Pancreas (tissue), 10 donors: ENCODE measurements around the gene POGK. TPM values are rescaled to one million over a fixed set of nuclear protein-coding genes. Genes with fewer than 3 reads are reported as not detected.
A peak's percentile ranks its signal among the peaks of the same experiment; 100 is the strongest.

Experiments
- ATAC-seq, 4 donors: fragments of 200-7000 bp; cut with Tn5 transposase; one replicate each; pipeline versions ENCODE4 v1.8.0 to v1.9.1; 2020; ENCODE audit warnings: mild to moderate bottlenecking in 4 of 4, moderate library complexity in 4 of 4
- DNase-seq, 6 donors: peaks; one replicate each; pipeline ENCODE4 v3.0.0-alpha.2; 2020
- FAIRE-seq: peaks from 2 replicates; lab custom pipeline; 2012; peaks lifted over from hg19 to GRCh38; lab: Jason Lieb, UNC
- H3K27ac ChIP-seq, 4 donors: fragments of 200-600 bp; sonication (generic); 1 replicate in 3 of 4; 2 replicates in 1 of 4; pipeline versions ENCODE4 v1.5.0 to v1.8.0; 2020
- H3K27me3 ChIP-seq, 4 donors: fragments of 200-600 bp; one replicate each; pipeline ENCODE4 v1.8.0; 2021
- H3K36me3 ChIP-seq, 3 donors: fragments of 200-600 bp; sonication (generic) in 1 of 3; one replicate each; pipeline versions ENCODE4 v1.5.0 to v1.8.0; 2020 to 2021
- H3K4me1 ChIP-seq, 3 donors: fragments of 200-600 bp; one replicate each; pipeline ENCODE4 v1.8.0; 2021
- H3K4me3 ChIP-seq, 4 donors: fragments of 200-600 bp; sonication (generic) in 2 of 4; one replicate each; pipeline versions ENCODE4 v1.5.0 to v1.8.0; 2020 to 2021
- H3K9me3 ChIP-seq, 4 donors: fragments of 200-600 bp; one replicate each; pipeline ENCODE4 v1.8.0; 2021
- WGBS, 2 donors: extraction: QIAGEN DNeasy Blood & Tissue Kit; methylation state at CpG; one replicate each; pipeline ENCODE4 v1.1.7; 2013; 5-methylcytosine and 5-hydroxymethylcytosine counted together
- intact Hi-C, 3 donors: fragments of 100-400 bp; cut with DNase I; formaldehyde crosslinking; loops; one replicate each; pipeline versions ENCODE4 v1.11.1 to v1.14.2; 2022
- polyA plus RNA-seq, 2 donors: library from polyadenylated mRNA; stranded (reverse); fragments of 200-250 nt; gene quantifications; one replicate each; pipeline ENCODE4 v1.2.3, GENCODE V29; 2013
- total RNA-seq, 6 donors: library from RNA; stranded (reverse); fragmentation: NEBNext Ultra II Directional in 4 of 6; extraction: Animal tissue kit (Norgen Biotek cat#: 25700) in 4 of 6; gene quantifications; one replicate each; pipeline versions ENCODE4 v1.2.1 to v1.2.4, GENCODE V29; 2021 to 2023
- TF ChIP-seq, protein P1 (sequence below), 4 donors: fragments of 200-600 bp; sonication (generic) in 3 of 4; IDR thresholded peaks; one replicate each; pipeline versions ENCODE4 v1.5.0 to v1.8.0; 2021; ENCODE audit warnings: antibody characterized with exemption in 4 of 4
- donor health status: healthy with polysubstance abuse.
- donor health status: DM: no; HTN: no; CAD: no; lungs with moderate emphysema.
- donor health status: DM: no; HTN: no; CAD: no.
- donor health status: control.
- donor health status: control.
- donor health status: Bipolar disorder and iron deficiency.
- donor health status: DM: yes; HTN: yes; CAD: no.
- donor health status: DM: no; HTN: no; CAD: no.
- donor health status: DM: no; HTN: no; CAD: no.
- donor health status: DM: yes; HTN: yes; CAD: no.

Gene POGK
- total and polyA plus RNA-seq, 8 donors = 6.3 to 26.7 (median 14.0) TPM

GRCh38 chr1:166899769-166900168, 60.5 kb downstream of the POGK start:
- Histone ChIP-seq H3K36me3 (no peaks in the 10 kb centered on the region), H3K9me3 (no peaks in the 10 kb centered on the region), H3K4me1 (no peaks in the 10 kb centered on the region), H3K27me3 (no peaks in the 10 kb centered on the region), H3K27ac (no peak overlapping the region), H3K4me3 (no peak overlapping the region)
- DNase-seq (no peak), ATAC-seq (no peak), FAIRE-seq (no peak)
- intact Hi-C loops = no loop called here
- TF ChIP-seq, protein P1, sequence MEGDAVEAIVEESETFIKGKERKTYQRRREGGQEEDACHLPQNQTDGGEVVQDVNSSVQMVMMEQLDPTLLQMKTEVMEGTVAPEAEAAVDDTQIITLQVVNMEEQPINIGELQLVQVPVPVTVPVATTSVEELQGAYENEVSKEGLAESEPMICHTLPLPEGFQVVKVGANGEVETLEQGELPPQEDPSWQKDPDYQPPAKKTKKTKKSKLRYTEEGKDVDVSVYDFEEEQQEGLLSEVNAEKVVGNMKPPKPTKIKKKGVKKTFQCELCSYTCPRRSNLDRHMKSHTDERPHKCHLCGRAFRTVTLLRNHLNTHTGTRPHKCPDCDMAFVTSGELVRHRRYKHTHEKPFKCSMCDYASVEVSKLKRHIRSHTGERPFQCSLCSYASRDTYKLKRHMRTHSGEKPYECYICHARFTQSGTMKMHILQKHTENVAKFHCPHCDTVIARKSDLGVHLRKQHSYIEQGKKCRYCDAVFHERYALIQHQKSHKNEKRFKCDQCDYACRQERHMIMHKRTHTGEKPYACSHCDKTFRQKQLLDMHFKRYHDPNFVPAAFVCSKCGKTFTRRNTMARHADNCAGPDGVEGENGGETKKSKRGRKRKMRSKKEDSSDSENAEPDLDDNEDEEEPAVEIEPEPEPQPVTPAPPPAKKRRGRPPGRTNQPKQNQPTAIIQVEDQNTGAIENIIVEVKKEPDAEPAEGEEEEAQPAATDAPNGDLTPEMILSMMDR (IDR thresholded peaks at IDR 0.05) = no peak

- H3K27me3 ChIP-seq = no peaks in the 10 kb centered on the region
- no peaks in the 10 kb centered on the region for H3K9me3 ChIP-seq
- FAIRE-seq (no peak), ATAC-seq (no peak), DNase-seq (no peak)
- H3K4me1 ChIP-seq = no peaks in the 10 kb centered on the region
- H3K36me3 ChIP-seq = no peaks in the 10 kb centered on the region
- TF ChIP-seq, protein P1 (IDR thresholded peaks at IDR 0.05) = no peak
- intact Hi-C loops = no loop called here
- H3K4me3 ChIP-seq = no peak overlapping the region
- WGBS, 2 donors = 16 to 18% methylated on average over 4 of the region's 4 CpGs
- no peak overlapping the region for H3K27ac ChIP-seq
These were observed 61.7 kb downstream of the POGK start for GRCh38 chr1:166900987-166901386.

DNA sequence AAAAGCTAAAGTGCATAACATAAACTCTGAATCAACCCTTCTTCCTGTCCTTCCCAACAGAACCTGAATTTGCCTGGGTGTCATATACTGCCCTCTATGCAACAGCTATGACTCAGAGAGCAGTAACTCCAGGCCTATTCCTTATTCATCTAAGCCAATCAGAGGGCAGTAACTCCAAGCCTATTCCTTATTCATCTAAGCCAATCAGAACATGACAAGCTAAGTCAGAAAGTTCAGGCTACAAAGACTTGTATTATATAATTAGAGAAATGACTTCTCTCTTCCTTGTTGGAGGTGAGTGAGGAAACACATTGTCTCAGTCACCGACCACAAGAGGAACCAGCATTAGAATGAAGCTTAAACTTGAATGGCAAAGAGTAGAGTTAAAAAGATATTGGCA, 63.0 kb downstream of the POGK start:
- FAIRE-seq (no peak), ATAC-seq (peak in 2 of 4 donors; percentile 61 to 75), DNase-seq (no peak)
- intact Hi-C loops = no loop called here
- Histone ChIP-seq H3K27ac (no peak overlapping the region), H3K4me3 (no peak overlapping the region), H3K36me3 (no peaks in the 10 kb centered on the region), H3K4me1 (no peaks in the 10 kb centered on the region), H3K9me3 (no peaks in the 10 kb centered on the region), H3K27me3 (no peaks in the 10 kb centered on the region)
- TF ChIP-seq, protein P1 (IDR thresholded peaks at IDR 0.05) = no peak
- 89 to 95% methylated on average over 1 of the region's 1 CpG for WGBS, 2 donors

DNA sequence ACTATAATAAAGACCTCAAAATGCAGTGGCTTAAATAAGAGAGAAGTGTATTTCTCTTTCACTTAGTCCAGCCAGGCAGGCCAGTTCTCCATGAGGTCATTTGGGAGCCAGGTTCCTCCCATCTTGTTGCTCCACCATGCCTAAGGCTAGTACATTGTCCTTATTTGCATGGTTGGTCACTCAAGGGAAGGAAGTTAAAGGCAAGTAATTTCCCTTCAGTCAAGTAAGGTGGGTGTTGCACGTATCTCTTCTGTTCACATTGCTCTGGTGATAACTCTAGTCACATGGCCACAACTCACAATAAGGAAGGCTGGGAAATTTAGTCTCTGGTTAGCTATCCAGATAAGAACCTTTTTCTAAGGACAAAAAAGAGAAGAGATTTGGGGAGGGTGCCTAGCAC, 64.0 kb downstream of the POGK start:
- no peak for FAIRE-seq
- Histone ChIP-seq H3K27me3 (no peaks in the 10 kb centered on the region), H3K9me3 (no peaks in the 10 kb centered on the region), H3K4me3 (no peak overlapping the region), H3K36me3 (no peaks in the 10 kb centered on the region), H3K27ac (no peak overlapping the region), H3K4me1 (no peaks in the 10 kb centered on the region)
- DNase-seq = no peak
- TF ChIP-seq, protein P1 (IDR thresholded peaks at IDR 0.05) = no peak
- no peak for ATAC-seq
- intact Hi-C loops = no loop called here
- 57 to 68% methylated on average over 1 of the region's 1 CpG for WGBS, 2 donors

- FAIRE-seq (no peak), ATAC-seq (no peak), DNase-seq (no peak)
- Histone ChIP-seq H3K27ac (no peak overlapping the region), H3K9me3 (no peaks in the 10 kb centered on the region), H3K27me3 (no peaks in the 10 kb centered on the region), H3K4me3 (no peak overlapping the region), H3K4me1 (no peaks in the 10 kb centered on the region), H3K36me3 (no peaks in the 10 kb centered on the region)
- TF ChIP-seq, protein P1 (IDR thresholded peaks at IDR 0.05) = no peak
- WGBS, 2 donors = 39 to 48% methylated on average over 2 of the region's 2 CpGs
- intact Hi-C loops = loop anchor here in 2 of 3 donors (5.0 kb wide), 2 partner anchors 152 to 157 kb away; no protein-coding TSS in a partner anchor
These were observed 65.9 kb downstream of the POGK start for GRCh38 chr1:166905136-166905535.
